Esophagus squamous epithelium (tissue), 5 donors: ENCODE results near the gene FUT1. TPM values are rescaled to one million over a fixed set of nuclear protein-coding genes. Genes with fewer than 3 reads are reported as not detected.
A peak's percentile ranks its signal among the peaks of the same experiment; 100 is the strongest.
"Not testable (repeated sequence)": the region's sequence is repeated elsewhere in the genome, so short reads cannot be mapped to it uniquely, and the experiment has no call there.

ENCODE experiments used
- DNase-seq: peaks from one replicate; lab custom pipeline; 2025; lab: John Stamatoyannopoulos, UW
- H3K27ac ChIP-seq, 4 donors: fragments of 200-600 bp; sonication (generic); one replicate each; pipeline ENCODE4 v1.5.1; 2016 to 2019; ENCODE audit warnings: mild to moderate bottlenecking in 1 of 4
- H3K27me3 ChIP-seq, 4 donors: fragments of 200-600 bp; sonication (generic); 1 replicate in 3 of 4; 2 replicates in 1 of 4; pipeline versions ENCODE4 v1.5.1 to v1.6.0; 2017 to 2021; ENCODE audit warnings: antibody characterized with exemption in 1 of 4
- H3K36me3 ChIP-seq, 3 donors: fragments of 200-600 bp; sonication (generic); one replicate each; pipeline ENCODE4 v1.5.1; 2016 to 2019
- H3K4me1 ChIP-seq, 3 donors: fragments of 200-600 bp; sonication (generic); one replicate each; pipeline ENCODE4 v1.5.1; 2017 to 2019
- H3K4me3 ChIP-seq, 4 donors: fragments of 200-600 bp; sonication (generic); 1 replicate in 3 of 4; 2 replicates in 1 of 4; pipeline ENCODE4 v1.5.1; 2016 to 2019; ENCODE audit warnings: mild to moderate bottlenecking in 2 of 4, moderate library complexity in 1 of 4
- H3K9me3 ChIP-seq, 3 donors: fragments of 200-600 bp; sonication (generic); one replicate each; pipeline ENCODE4 v1.5.1; 2016 to 2019
- CTCF ChIP-seq, 6 experiments: fragments of 450-650 bp in 4 of 6; fragments of 200-600 bp in 2 of 6; sonication (generic) in 2 of 6; IDR thresholded peaks; one replicate each; pipeline ENCODE4 v1.5.1; 2016 to 2019; ENCODE audit warnings: antibody characterized with exemption in 6 of 6, mild to moderate bottlenecking in 4 of 6, moderate library complexity in 4 of 6
- POLR2A ChIP-seq, 4 donors: fragments of 450-650 bp; IDR thresholded peaks; one replicate each; pipeline ENCODE4 v1.6.1; 2017; ENCODE audit warnings: antibody characterized with exemption in 4 of 4, mild to moderate bottlenecking in 4 of 4, moderate library complexity in 3 of 4
- WGBS, 2 donors: methylation state at CpG; one replicate each; pipeline ENCODE4 v1.1.5; 2018; 5-methylcytosine and 5-hydroxymethylcytosine counted together
- intact Hi-C: fragments of 100-400 bp; cut with DNase I; formaldehyde crosslinking; loops from one replicate; pipeline ENCODE4 v1.15.0; 2022
- total RNA-seq, 4 donors: library from RNA; depleted of rRNA; stranded (reverse); fragments of >200 nt; gene quantifications; one replicate each; pipeline ENCODE4 v1.1.0, GENCODE V29; 2016
- donor health status: DM: yes; HTN: yes; CAD: no.

Gene FUT1
- total RNA-seq, 4 donors from 2014 or later, result 3.4 to 6.3 (median 4.8) TPM

DNA sequence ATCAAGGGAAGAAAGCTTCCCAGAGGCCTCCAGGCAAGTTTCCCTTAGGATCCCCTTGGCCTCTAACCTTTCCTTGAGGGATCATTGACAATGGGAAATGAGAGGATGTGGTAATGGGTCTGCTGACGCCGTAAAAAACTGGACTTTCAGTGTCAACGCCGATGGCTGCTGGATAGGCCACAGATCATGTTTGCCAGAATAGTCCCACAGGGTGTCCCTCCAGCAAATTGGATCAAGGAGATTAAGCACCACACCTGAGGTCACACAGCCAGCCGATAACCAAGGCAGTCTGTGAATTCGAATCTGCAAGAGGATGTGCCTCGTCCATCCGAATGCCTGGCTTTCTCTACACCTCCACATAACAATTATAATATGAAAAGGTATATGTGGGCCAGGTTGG, 40.8 kb upstream of the FUT1 start:
- H3K4me3 ChIP-seq, result no peak overlapping the region
- H3K27me3 ChIP-seq, result no peaks in the 10 kb centered on the region
- no peak for DNase-seq
- no peak for TF ChIP-seq POLR2A (IDR thresholded peaks at IDR 0.05)
- TF ChIP-seq CTCF (IDR thresholded peaks at IDR 0.05), result no peak
- peaks cover 6 to 28% (median 10%) of the 10 kb centered on the region in 3 donors for H3K4me1 ChIP-seq
- H3K9me3 ChIP-seq, result no peaks in the 10 kb centered on the region
- 70 to 76% methylated on average over 8 of the region's 8 CpGs for WGBS, 2 donors
- intact Hi-C loops, result no loop called here
- peaks cover 0 to 5% (median 0%) of the 10 kb centered on the region in 3 donors for H3K36me3 ChIP-seq
- H3K27ac ChIP-seq, result no peak overlapping the region

DNA sequence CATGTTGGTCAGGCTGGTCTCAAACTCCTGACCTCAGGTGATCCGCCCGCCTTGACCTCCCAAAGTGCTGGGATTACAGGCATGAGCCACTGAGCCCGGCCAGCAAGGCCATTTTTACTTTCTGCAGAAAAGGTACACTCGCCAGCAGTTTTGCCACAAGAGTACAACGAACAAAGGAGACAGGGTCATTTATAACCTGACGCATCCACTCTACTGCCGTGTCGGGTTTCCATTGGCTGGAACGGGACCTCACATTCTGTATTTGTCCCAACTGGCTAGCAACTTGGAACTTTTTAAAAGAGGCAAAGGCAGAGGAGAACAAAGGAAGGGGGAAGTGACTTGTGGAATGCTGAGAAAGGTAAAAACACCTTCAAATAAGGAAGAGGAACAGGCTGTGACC, 34.9 kb upstream of the FUT1 start:
- DNase-seq, H3K9me3 ChIP-seq, H3K36me3 ChIP-seq, H3K4me3 ChIP-seq, intact Hi-C loops, H3K27me3 ChIP-seq: not testable (repeated sequence)
- WGBS, 2 donors, result 37 to 65% methylated on average over 6 to 9 of the region's 9 CpGs
- Histone ChIP-seq H3K4me1 (peaks cover 0 to 22% (median 0%) of the 10 kb centered on the region in 3 donors), H3K27ac (peak overlapping the region; percentile 16 to 82 (median 78))

DNA sequence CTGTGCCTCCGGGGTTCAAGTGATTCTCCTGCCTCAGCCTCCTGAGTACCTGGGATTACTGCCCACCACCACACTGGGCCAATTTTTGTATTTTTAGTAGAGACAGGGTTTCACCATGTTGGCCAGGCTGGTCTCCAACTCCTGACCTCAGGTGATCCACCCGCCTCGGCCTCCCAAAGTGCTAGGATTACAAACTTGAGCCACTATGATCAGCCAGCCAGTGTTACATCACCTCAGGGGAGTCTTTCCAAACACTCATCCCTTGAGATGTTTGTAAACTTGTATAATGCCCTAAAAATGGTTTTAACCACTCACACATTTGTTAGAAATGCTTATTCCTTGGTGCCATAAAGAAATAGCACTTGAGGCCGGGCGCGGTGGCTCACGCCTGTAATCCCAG, 34.0 kb upstream of the FUT1 start:
- H3K36me3 ChIP-seq, intact Hi-C loops, H3K4me3 ChIP-seq, H3K27ac ChIP-seq, DNase-seq, H3K9me3 ChIP-seq, H3K27me3 ChIP-seq: not testable (repeated sequence)
- H3K4me1 ChIP-seq, result peaks cover 0 to 30% (median 4%) of the 10 kb centered on the region in 3 donors
- 88 to 95% methylated on average over 7 of the region's 7 CpGs for WGBS, 2 donors

DNA sequence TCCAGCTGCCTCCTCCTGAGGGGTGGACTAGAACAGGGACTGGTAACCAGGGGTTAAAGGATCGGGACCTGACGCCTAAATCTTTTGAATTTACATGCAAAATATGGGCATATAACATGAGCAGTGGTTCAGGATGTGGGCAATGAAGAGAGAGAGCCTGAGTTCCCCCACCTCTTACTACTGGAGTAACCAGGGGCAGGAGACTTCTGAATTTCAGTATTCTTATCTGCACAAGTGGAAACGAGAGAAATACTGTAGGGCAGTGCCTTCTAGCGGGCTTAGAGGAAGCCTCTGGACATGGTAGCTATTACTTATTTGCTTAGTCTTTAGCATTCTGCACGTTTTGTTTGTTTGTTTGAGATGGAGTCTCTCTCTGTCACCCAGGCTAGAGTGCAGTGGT, 32.1 kb upstream of the FUT1 start:
- Histone ChIP-seq H3K27ac (no peak overlapping the region), H3K27me3 (no peaks in the 10 kb centered on the region), H3K36me3 (no peaks in the 10 kb centered on the region), H3K9me3 (no peaks in the 10 kb centered on the region), H3K4me1 (peaks cover 5 to 40% (median 7%) of the 10 kb centered on the region in 3 donors), H3K4me3 (no peak overlapping the region)
- no peak for DNase-seq
- intact Hi-C loops, result no loop called here
- no peak for TF ChIP-seq POLR2A (IDR thresholded peaks at IDR 0.05)
- peak in 1 of 6 experiments; percentile 20 for TF ChIP-seq CTCF (IDR thresholded peaks at IDR 0.05)
- 54 to 70% methylated on average over 5 of the region's 5 CpGs for WGBS, 2 donors

GRCh38 chr19:48780631-48781391, 28.4 kb upstream of the FUT1 start:
- intact Hi-C loops, result no loop called here
- no peak for DNase-seq
- 52 to 62% methylated on average over 14 of the region's 14 CpGs for WGBS, 2 donors
- Histone ChIP-seq H3K36me3 (no peaks in the 10 kb centered on the region), H3K27ac (peak overlapping the region in 3 of 4 donors; percentile 60 to 70 (median 63)), H3K4me1 (peaks cover 5 to 26% (median 7%) of the 10 kb centered on the region in 3 donors), H3K9me3 (no peaks in the 10 kb centered on the region), H3K27me3 (no peaks in the 10 kb centered on the region), H3K4me3 (no peak overlapping the region)
- no peak for TF ChIP-seq POLR2A (IDR thresholded peaks at IDR 0.05)
- no peak for TF ChIP-seq CTCF (IDR thresholded peaks at IDR 0.05)

DNA sequence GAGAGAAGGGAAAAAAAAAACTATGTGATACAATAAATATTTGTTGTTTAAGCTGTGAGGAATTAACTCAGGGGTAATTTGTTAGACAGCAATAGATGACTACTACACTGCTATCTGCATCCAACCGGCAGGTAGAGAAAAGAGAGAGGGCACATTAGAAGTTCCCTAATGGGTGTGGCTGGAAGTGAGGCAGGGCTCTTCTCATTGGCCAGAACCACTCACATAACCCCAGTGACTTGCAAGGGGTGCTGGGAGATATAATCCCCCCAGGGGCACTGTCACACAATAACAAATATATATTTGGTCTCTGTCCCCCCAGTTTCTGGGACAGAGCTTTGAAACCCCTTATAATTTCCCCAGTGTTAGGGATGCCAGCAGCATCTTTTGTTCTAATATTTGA, 27.2 kb upstream of the FUT1 start:
- 50 to 85% methylated on average over 1 of the region's 1 CpG for WGBS, 2 donors

More for the DNA sequence above, 27.2 kb upstream of the FUT1 start:
- Histone ChIP-seq H3K4me1 (peaks cover 5 to 26% (median 7%) of the 10 kb centered on the region in 3 donors), H3K36me3 (no peaks in the 10 kb centered on the region), H3K27ac (no peak overlapping the region), H3K4me3 (no peak overlapping the region), H3K27me3 (no peaks in the 10 kb centered on the region), H3K9me3 (no peaks in the 10 kb centered on the region)
- no peak for DNase-seq
- intact Hi-C loops, result loop anchor here (10.0 kb wide), 1 partner anchor 125 kb away; no protein-coding TSS in a partner anchor
- TF ChIP-seq CTCF (IDR thresholded peaks at IDR 0.05) (no peak), POLR2A (IDR thresholded peaks at IDR 0.05) (no peak)
